Measurements from ENCODE around the gene UQCRC1. TPM values are rescaled to one million over a fixed set of nuclear protein-coding genes. Genes with fewer than 3 reads are reported as not detected.

The UQCRC1 gene
- total RNA-seq, 1 donor from 2014 or later: 240 TPM

- no peak overlapping the region for H3K9ac ChIP-seq
- Mint-ChIP-seq H3K36me3 (peaks cover 7% of the 10 kb centered on the region), H3K27me3 (ENCODE audit: insufficient read depth, low read depth) (peaks cover 5% of the 10 kb centered on the region), H3K27ac (peak overlapping the region; percentile 55), H3K4me1 (peaks cover 14% of the 10 kb centered on the region), H3K9me3 (no peaks in the 10 kb centered on the region), H3K4me3 (no peak overlapping the region)
- H3K9me3 ChIP-seq (ENCODE audit: low read depth): no peaks in the 10 kb centered on the region
- no peak overlapping the region for H3K4me2 ChIP-seq
- H3K36me3 ChIP-seq: no peaks in the 10 kb centered on the region
- no peak overlapping the region for H2AFZ ChIP-seq (replicated peaks)
- DNase-seq (ENCODE audit: low spot score): no peak
- H3K27me3 ChIP-seq: no peaks in the 10 kb centered on the region
- H4K20me1 ChIP-seq (ENCODE audit: low read depth): no peaks in the 10 kb centered on the region
- H3K4me1 ChIP-seq: peaks cover 15% of the 10 kb centered on the region
- H3F3A ChIP-seq (ENCODE audit: low read depth): peaks cover 8% of the 10 kb centered on the region
- no peak overlapping the region for H3K4me3 ChIP-seq
- H3K79me2 ChIP-seq (ENCODE audit: low read depth): no peaks in the 10 kb centered on the region
- no peak overlapping the region for H3K27ac ChIP-seq
- TF ChIP-seq CTCF (IDR thresholded peaks at IDR 0.05) (no peak), EZH2phosphoT487 (IDR thresholded peaks at IDR 0.05) (no peak), EZH2 (IDR thresholded peaks at IDR 0.05) (no peak)
These were observed 41.9 kb downstream of the UQCRC1 start for GRCh38 chr3:48567500-48567899.

GRCh38 chr3:48567090-48567489 lies 42.4 kb downstream of the UQCRC1 start:
- peaks cover 10% of the 10 kb centered on the region for H3F3A ChIP-seq (ENCODE audit: low read depth)
- Mint-ChIP-seq H3K4me3 (no peak overlapping the region), H3K27ac (peak overlapping the region; percentile 20), H3K9me3 (no peaks in the 10 kb centered on the region), H3K27me3 (ENCODE audit: insufficient read depth, low read depth) (peaks cover 5% of the 10 kb centered on the region), H3K4me1 (peaks cover 14% of the 10 kb centered on the region), H3K36me3 (peaks cover 7% of the 10 kb centered on the region)
- H3K4me2 ChIP-seq: no peak overlapping the region
- peaks cover 15% of the 10 kb centered on the region for H3K4me1 ChIP-seq
- H3K27me3 ChIP-seq: no peaks in the 10 kb centered on the region
- H4K20me1 ChIP-seq (ENCODE audit: low read depth): no peaks in the 10 kb centered on the region
- no peak overlapping the region for H3K9ac ChIP-seq
- no peaks in the 10 kb centered on the region for H3K9me3 ChIP-seq (ENCODE audit: low read depth)
- DNase-seq (ENCODE audit: low spot score): no peak
- no peak overlapping the region for H3K27ac ChIP-seq
- no peaks in the 10 kb centered on the region for H3K79me2 ChIP-seq (ENCODE audit: low read depth)
- H3K36me3 ChIP-seq: no peaks in the 10 kb centered on the region
- TF ChIP-seq EZH2phosphoT487 (IDR thresholded peaks at IDR 0.05): no peak
- TF ChIP-seq CTCF (IDR thresholded peaks at IDR 0.05): no peak
- no peak for TF ChIP-seq EZH2 (IDR thresholded peaks at IDR 0.05)
- H3K4me3 ChIP-seq: no peak overlapping the region
- no peak overlapping the region for H2AFZ ChIP-seq (replicated peaks)

GRCh38 chr3:48566401-48566760 lies 43.1 kb downstream of the UQCRC1 start:
- Histone ChIP-seq H3K4me1 (peaks cover 15% of the 10 kb centered on the region), H3K79me2 (ENCODE audit: low read depth) (no peaks in the 10 kb centered on the region), H3K4me3 (no peak overlapping the region), H3K9ac (no peak overlapping the region), H3K36me3 (no peaks in the 10 kb centered on the region), H4K20me1 (ENCODE audit: low read depth) (no peaks in the 10 kb centered on the region), H3K4me2 (no peak overlapping the region), H3K27ac (no peak overlapping the region), H2AFZ (replicated peaks) (no peak overlapping the region), H3K9me3 (ENCODE audit: low read depth) (no peaks in the 10 kb centered on the region), H3K27me3 (no peaks in the 10 kb centered on the region), H3F3A (ENCODE audit: low read depth) (peaks cover 11% of the 10 kb centered on the region)
- no peak for DNase-seq (ENCODE audit: low spot score)
- no peak overlapping the region for H3K4me3 Mint-ChIP-seq
- no peak for TF ChIP-seq EZH2phosphoT487 (IDR thresholded peaks at IDR 0.05)
- no peak for TF ChIP-seq CTCF (IDR thresholded peaks at IDR 0.05)
- TF ChIP-seq EZH2 (IDR thresholded peaks at IDR 0.05): no peak
- peaks cover 7% of the 10 kb centered on the region for H3K36me3 Mint-ChIP-seq
- H3K27ac Mint-ChIP-seq: peak overlapping the region; percentile 64
- peaks cover 14% of the 10 kb centered on the region for H3K4me1 Mint-ChIP-seq
- peaks cover 4% of the 10 kb centered on the region for H3K27me3 Mint-ChIP-seq (ENCODE audit: insufficient read depth, low read depth)
- no peaks in the 10 kb centered on the region for H3K9me3 Mint-ChIP-seq
